Upper lobe of left lung (tissue), 6 donors: ENCODE results near the gene RNLS. TPM values are rescaled to one million over a fixed set of nuclear protein-coding genes. Genes with fewer than 3 reads are reported as not detected.

Source experiments
- ATAC-seq, 2 donors: fragments of 200-7000 bp; cut with Tn5 transposase; one replicate each; pipeline ENCODE4 v1.9.1; 2022; ENCODE audit warnings: mild to moderate bottlenecking in 2 of 2, moderate library complexity in 2 of 2; ENCODE audit not compliant: low FRiP score in 2 of 2
- DNase-seq, 2 donors: peaks; one replicate each; pipeline ENCODE4 v3.0.0-alpha.2; 2019 to 2020
- H3K27ac ChIP-seq, 4 donors: fragments of 200-600 bp; sonication (generic); one replicate each; pipeline ENCODE4 v1.5.1; 2016 to 2019
- H3K27me3 ChIP-seq, 4 donors: fragments of 200-600 bp; sonication (generic); one replicate each; pipeline ENCODE4 v1.5.1; 2017 to 2019
- H3K36me3 ChIP-seq, 4 donors: fragments of 200-600 bp; sonication (generic); one replicate each; pipeline ENCODE4 v1.5.1; 2016 to 2019
- H3K4me1 ChIP-seq, 4 donors: fragments of 200-600 bp; sonication (generic); one replicate each; pipeline ENCODE4 v1.5.1; 2018 to 2019
- H3K4me3 ChIP-seq, 4 donors: fragments of 200-600 bp; sonication (generic); one replicate each; pipeline ENCODE4 v1.5.1; 2017 to 2019; ENCODE audit warnings: mild to moderate bottlenecking in 2 of 4, moderate library complexity in 1 of 4
- H3K9me3 ChIP-seq, 4 donors: fragments of 200-600 bp; sonication (generic); one replicate each; pipeline ENCODE4 v1.5.1; 2018 to 2019
- CTCF ChIP-seq, 6 experiments: fragments of 450-650 bp in 4 of 6; fragments of 200-600 bp in 2 of 6; sonication (generic) in 2 of 6; IDR thresholded peaks; one replicate each; pipeline ENCODE4 v1.5.1; 2016 to 2019; ENCODE audit warnings: antibody characterized with exemption in 6 of 6
- EP300 ChIP-seq, 4 donors: sonication (generic); formaldehyde crosslinking; IDR thresholded peaks; one replicate each; pipeline ENCODE4 v1.5.1; 2017; ENCODE audit warnings: antibody characterized with exemption in 4 of 4, control low read depth in 2 of 4
- POLR2A ChIP-seq, 4 donors: fragments of 450-650 bp; IDR thresholded peaks; one replicate each; pipeline ENCODE4 v1.5.1; 2016 to 2017; ENCODE audit warnings: antibody characterized with exemption in 4 of 4, mild to moderate bottlenecking in 2 of 4
- POLR2AphosphoS5 ChIP-seq, 2 donors: sonication (generic); formaldehyde crosslinking; IDR thresholded peaks; one replicate each; pipeline ENCODE4 v1.5.1; 2017; ENCODE audit warnings: antibody characterized with exemption in 2 of 2
- WGBS, 2 donors: methylation state at CpG; one replicate each; pipeline ENCODE4 v1.1.5; 2017 to 2018; 5-methylcytosine and 5-hydroxymethylcytosine counted together
- total RNA-seq, 6 donors: library from RNA; depleted of rRNA in 4 of 6; stranded (reverse); fragments of >200 nt in 4 of 6; gene quantifications; one replicate each; pipeline versions ENCODE4 v1.1.0 to v1.2.1, GENCODE V29; 2016 to 2021
- donor health status: DM: no; HTN: no; CAD: no; lungs with moderate emphysema.
- donor health status: DM: no; HTN: yes; CAD: no; lungs with severe emphysema.

The RNLS gene
- total RNA-seq, 6 donors from 2014 or later: 5.0 to 27.1 (median 15.0) TPM

GRCh38 chr10:88401671-88402347, 181.3 kb downstream of the RNLS start:
- Histone ChIP-seq H3K4me1 (peaks cover 0 to 8% (median 0%) of the 10 kb centered on the region in 4 donors), H3K4me3 (no peak overlapping the region), H3K27ac (no peak overlapping the region), H3K27me3 (no peaks in the 10 kb centered on the region), H3K9me3 (peaks cover 0 to 4% (median 1%) of the 10 kb centered on the region in 4 donors), H3K36me3 (no peaks in the 10 kb centered on the region)
- ATAC-seq (no peak), DNase-seq (no peak)
- TF ChIP-seq POLR2A (IDR thresholded peaks at IDR 0.05): no peak
- TF ChIP-seq CTCF (IDR thresholded peaks at IDR 0.05): peak in 1 of 6 experiments; percentile 6
- 53 to 69% methylated on average over 2 of the region's 2 CpGs for WGBS, 2 donors

DNA sequence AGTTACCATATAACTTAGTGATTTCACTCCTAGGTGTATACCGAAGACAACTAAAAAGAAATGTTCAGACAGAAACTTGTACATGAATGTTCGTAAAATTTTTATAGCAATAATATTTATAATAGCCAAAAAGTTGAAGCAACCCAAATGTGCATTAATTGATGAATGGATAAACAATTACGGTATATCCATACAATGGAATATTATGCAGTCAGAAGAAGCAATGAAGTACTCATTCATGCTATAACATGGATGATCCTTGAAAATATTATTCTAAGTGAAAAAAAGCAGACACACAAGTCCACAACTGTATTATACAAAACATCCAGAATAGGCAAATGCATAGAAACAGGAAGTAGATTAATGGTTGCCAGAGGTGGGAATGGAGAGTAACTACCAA, 183.9 kb downstream of the RNLS start:
- Histone ChIP-seq H3K4me1 (peaks cover 0 to 5% (median 0%) of the 10 kb centered on the region in 4 donors), H3K36me3 (no peaks in the 10 kb centered on the region), H3K9me3 (peaks cover 2 to 16% (median 7%) of the 10 kb centered on the region in 4 donors), H3K4me3 (no peak overlapping the region), H3K27ac (no peak overlapping the region), H3K27me3 (no peaks in the 10 kb centered on the region)
- ATAC-seq (no peak), DNase-seq (no peak)
- TF ChIP-seq EP300 (IDR thresholded peaks at IDR 0.05) (no peak), CTCF (IDR thresholded peaks at IDR 0.05) (no peak), POLR2AphosphoS5 (IDR thresholded peaks at IDR 0.05) (no peak), POLR2A (IDR thresholded peaks at IDR 0.05) (no peak)
- 97 to 99% methylated on average over 3 of the region's 3 CpGs for WGBS, 2 donors

DNA sequence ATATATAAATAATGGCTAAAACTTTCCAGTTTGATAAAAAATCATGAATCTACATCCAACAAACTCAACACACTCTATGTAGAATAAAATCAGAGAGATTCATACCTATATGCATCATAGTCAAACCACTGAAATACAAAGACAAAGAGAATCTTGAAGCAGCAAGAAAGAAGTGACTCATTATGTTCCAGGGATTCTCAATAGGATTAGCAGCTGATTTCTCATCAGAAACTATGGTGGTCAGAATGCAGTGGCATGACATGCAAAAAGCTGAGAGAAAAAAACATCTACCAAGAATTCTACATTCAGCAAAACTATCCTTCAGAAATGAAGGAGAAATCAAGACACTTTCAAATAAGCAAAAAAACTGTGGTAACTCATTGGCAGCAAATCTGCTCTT, 187.4 kb downstream of the RNLS start:
- no peak for TF ChIP-seq POLR2AphosphoS5 (IDR thresholded peaks at IDR 0.05)
- TF ChIP-seq CTCF (IDR thresholded peaks at IDR 0.05): no peak
- TF ChIP-seq EP300 (IDR thresholded peaks at IDR 0.05): no peak
- TF ChIP-seq POLR2A (IDR thresholded peaks at IDR 0.05): no peak
- H3K27ac ChIP-seq: no peak overlapping the region
- no peaks in the 10 kb centered on the region for H3K27me3 ChIP-seq
- DNase-seq (no peak), ATAC-seq (no peak)
- H3K4me1 ChIP-seq: no peaks in the 10 kb centered on the region
- H3K36me3 ChIP-seq: no peaks in the 10 kb centered on the region
- no peak overlapping the region for H3K4me3 ChIP-seq
- H3K9me3 ChIP-seq: peaks cover 2 to 16% (median 7%) of the 10 kb centered on the region in 4 donors

DNA sequence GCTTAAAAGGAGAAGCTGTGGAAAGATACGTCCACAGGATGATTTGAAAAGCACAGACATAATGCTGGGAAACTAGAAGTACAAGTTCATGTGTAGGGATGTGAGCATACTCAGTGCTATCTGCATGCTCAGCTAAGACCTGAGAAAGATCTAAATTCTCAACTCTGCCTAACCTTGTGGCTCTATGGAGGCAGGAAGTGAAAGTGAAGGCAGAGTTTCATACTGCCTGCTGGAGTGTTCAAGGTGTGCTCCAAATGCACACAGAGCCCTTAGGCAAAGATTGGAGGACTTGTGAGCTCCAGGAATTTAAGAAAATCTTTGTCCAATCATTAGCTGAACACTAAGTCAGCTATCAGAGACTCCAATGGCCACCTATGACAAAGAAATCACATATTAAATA, 190.9 kb downstream of the RNLS start:
- WGBS, 2 donors: 37 to 66% methylated on average over 1 of the region's 1 CpG
- no peak for DNase-seq
- H3K27ac ChIP-seq: no peak overlapping the region
- H3K36me3 ChIP-seq: no peaks in the 10 kb centered on the region
- peaks cover 0 to 5% (median 1%) of the 10 kb centered on the region in 4 donors for H3K4me1 ChIP-seq
- no peak for TF ChIP-seq POLR2A (IDR thresholded peaks at IDR 0.05)
- TF ChIP-seq CTCF (IDR thresholded peaks at IDR 0.05): no peak
- TF ChIP-seq EP300 (IDR thresholded peaks at IDR 0.05): no peak
- TF ChIP-seq POLR2AphosphoS5 (IDR thresholded peaks at IDR 0.05): no peak
- no peak overlapping the region for H3K4me3 ChIP-seq
- no peaks in the 10 kb centered on the region for H3K27me3 ChIP-seq
- H3K9me3 ChIP-seq: peaks cover 2 to 12% (median 6%) of the 10 kb centered on the region in 4 donors
- no peak for ATAC-seq

DNA sequence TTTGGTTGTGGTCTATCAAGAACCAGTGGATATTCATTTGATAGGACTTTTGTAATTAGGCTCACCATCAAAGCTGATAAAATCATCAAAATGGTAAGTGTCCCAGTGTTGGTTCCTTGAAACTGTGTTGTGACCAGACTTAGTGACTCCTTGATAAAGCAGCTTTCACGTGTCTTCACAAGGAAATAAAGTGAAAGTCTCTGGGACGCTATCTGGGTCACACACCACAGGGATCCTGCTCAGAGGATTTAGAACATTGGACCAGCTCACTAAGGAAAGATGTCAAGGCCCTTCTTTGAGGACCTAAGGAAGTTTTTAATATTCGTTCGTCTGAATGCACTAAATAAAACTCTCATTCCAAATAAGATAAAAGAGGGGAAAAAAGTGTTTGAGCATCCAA, 193.1 kb downstream of the RNLS start:
- no peaks in the 10 kb centered on the region for H3K36me3 ChIP-seq
- WGBS, 2 donors: 86 to 88% methylated on average over 4 of the region's 4 CpGs
- ATAC-seq (no peak), DNase-seq (no peak)
- peaks cover 16 to 25% (median 21%) of the 10 kb centered on the region in 4 donors for H3K4me1 ChIP-seq
- TF ChIP-seq EP300 (IDR thresholded peaks at IDR 0.05) (no peak), POLR2AphosphoS5 (IDR thresholded peaks at IDR 0.05) (no peak), POLR2A (IDR thresholded peaks at IDR 0.05) (no peak), CTCF (IDR thresholded peaks at IDR 0.05) (no peak)
- H3K27ac ChIP-seq: no peak overlapping the region
- H3K9me3 ChIP-seq: no peaks in the 10 kb centered on the region
- no peak overlapping the region for H3K4me3 ChIP-seq
- no peaks in the 10 kb centered on the region for H3K27me3 ChIP-seq
